Measurements from ENCODE around the gene PRR35. TPM values are rescaled to one million over a fixed set of nuclear protein-coding genes. Genes with fewer than 3 reads are reported as not detected.
A peak's percentile ranks its signal among the peaks of the same experiment; 100 is the strongest.

PRR35 gene
- total and polyA plus RNA-seq, 3 donors from 2014 or later = 1.7 to 7.2 (median 5.0) TPM

- Histone ChIP-seq H3K4me3 (no peak overlapping the region), H3K27ac (no peak overlapping the region), H3K9me3 (no peaks in the 10 kb centered on the region), H3K27me3 (no peaks in the 10 kb centered on the region), H3K4me1 (peaks cover 28% of the 10 kb centered on the region), H3K36me3 (ENCODE audit: low read depth, missing control alignments) (no peaks in the 10 kb centered on the region)
- intact Hi-C loops (cut with DNase I; ENCODE audit: low total_unique reads) = no loop called here
- 38 to 64% methylated on average over 13 to 27 of the region's 30 CpGs for whole genome bisulfite sequencing, 2 donors
- DNase-seq = peak; percentile 70
- TF ChIP-seq CTCF (IDR thresholded peaks at IDR 0.05) (no peak), POLR2A (IDR thresholded peaks at IDR 0.05) (no peak)
Observed at GRCh38 chr16:533391-534123, 26.6 kb upstream of the PRR35 start.

GRCh38 chr16:534135-534534 lies 26.1 kb upstream of the PRR35 start:
- WGBS, 2 donors = 63 to 87% methylated on average over 11 to 21 of the region's 21 CpGs
- no peaks in the 10 kb centered on the region for H3K36me3 ChIP-seq (ENCODE audit: low read depth, missing control alignments)
- peaks cover 22% of the 10 kb centered on the region for H3K4me1 ChIP-seq

GRCh38 chr16:534856-535445 lies 25.2 kb upstream of the PRR35 start:
- no peaks in the 10 kb centered on the region for H3K36me3 ChIP-seq (ENCODE audit: low read depth, missing control alignments)
- 94 to 100% methylated on average over 9 to 26 of the region's 27 CpGs for WGBS, 2 donors
- TF ChIP-seq POLR2A (IDR thresholded peaks at IDR 0.05) = no peak
- no peak for TF ChIP-seq CTCF (IDR thresholded peaks at IDR 0.05)
- no peak for DNase-seq
- no peaks in the 10 kb centered on the region for H3K9me3 ChIP-seq
- H3K4me3 ChIP-seq = no peak overlapping the region
- H3K27me3 ChIP-seq = no peaks in the 10 kb centered on the region
- peaks cover 18% of the 10 kb centered on the region for H3K4me1 ChIP-seq
- intact Hi-C loops (cut with DNase I; ENCODE audit: low total_unique reads) = no loop called here
- H3K27ac ChIP-seq = no peak overlapping the region

More at GRCh38 chr16:534135-534534, 26.1 kb upstream of the PRR35 start:
- DNase-seq = no peak
- intact Hi-C loops (cut with DNase I; ENCODE audit: low total_unique reads) = no loop called here
- TF ChIP-seq CTCF (IDR thresholded peaks at IDR 0.05) (no peak), POLR2A (IDR thresholded peaks at IDR 0.05) (no peak)
- no peak overlapping the region for H3K4me3 ChIP-seq
- H3K9me3 ChIP-seq = no peaks in the 10 kb centered on the region
- no peaks in the 10 kb centered on the region for H3K27me3 ChIP-seq
- no peak overlapping the region for H3K27ac ChIP-seq

- no peak overlapping the region for H3K4me3 ChIP-seq
- intact Hi-C loops (cut with DNase I; ENCODE audit: low total_unique reads) = no loop called here
- H3K27me3 ChIP-seq = no peaks in the 10 kb centered on the region
- H3K36me3 ChIP-seq (ENCODE audit: low read depth, missing control alignments) = no peaks in the 10 kb centered on the region
- H3K27ac ChIP-seq = no peak overlapping the region
- 91% methylated on average over 5 to 34 of the region's 39 CpGs for WGBS, 2 donors
- no peak for DNase-seq
- no peaks in the 10 kb centered on the region for H3K9me3 ChIP-seq
- H3K4me1 ChIP-seq = peaks cover 16% of the 10 kb centered on the region
- TF ChIP-seq POLR2A (IDR thresholded peaks at IDR 0.05) (no peak), CTCF (IDR thresholded peaks at IDR 0.05) (no peak)
Observed at GRCh38 chr16:535446-536405, 24.5 kb upstream of the PRR35 start.
